Stimulated activated CD8-positive, alpha-beta memory T cell treated with anti-CD3 and anti-CD28 coated beads, Interleukin-4, amount 100 ng/mL, for 4 hours (primary cell): ENCODE measurements around the gene SNCB.

ENCODE experiments used
- DNase-seq, 2 donors: peaks; one replicate each; pipeline ENCODE4 v3.0.0-alpha.2; 2020; ENCODE audit warnings: low read depth in 2 of 2, low spot score in 1 of 2

SNCB gene

GRCh38 chr5:176644878-176645670 is 14.7 kb upstream of the SNCB start:
- DNase-seq: no peak

- DNase-seq: no peak
These were observed 14.0 kb upstream of the SNCB start for GRCh38 chr5:176644294-176644693.

- no peak for DNase-seq
These were observed 13.3 kb upstream of the SNCB start for GRCh38 chr5:176643491-176644219.

- no peak for DNase-seq
These were observed 12.5 kb upstream of the SNCB start for GRCh38 chr5:176642675-176643490.

- no peak for DNase-seq
These were observed 10.3 kb upstream of the SNCB start for GRCh38 chr5:176640616-176641015.

- no peak for DNase-seq
These were observed 9.6 kb upstream of the SNCB start for GRCh38 chr5:176639981-176640380.

- no peak for DNase-seq
These were observed 8.9 kb upstream of the SNCB start for GRCh38 chr5:176639208-176639607.

GRCh38 chr5:176638437-176638836 is 8.1 kb upstream of the SNCB start:
- no peak for DNase-seq

- no peak for DNase-seq
These were observed 7.2 kb upstream of the SNCB start for GRCh38 chr5:176637556-176637955.

- no peak for DNase-seq
These were observed 6.1 kb upstream of the SNCB start for GRCh38 chr5:176636426-176636825.

GRCh38 chr5:176633598-176633997 is 3.3 kb upstream of the SNCB start:
- DNase-seq: no peak

GRCh38 chr5:176632745-176633144 is 2.4 kb upstream of the SNCB start:
- no peak for DNase-seq

- no peak for DNase-seq
These were observed 1.3 kb upstream of the SNCB start for GRCh38 chr5:176631383-176632200.

- no peak for DNase-seq
These were observed 418 bp upstream of the SNCB start for GRCh38 chr5:176630681-176631222.

GRCh38 chr5:176629317-176629852 is 949 bp downstream of the SNCB start:
- DNase-seq: no peak

- DNase-seq: no peak
These were observed 1.7 kb downstream of the SNCB start for GRCh38 chr5:176628406-176629228.

GRCh38 chr5:176627582-176627981 is 2.8 kb downstream of the SNCB start:
- no peak for DNase-seq

- no peak for DNase-seq
These were observed 3.5 kb downstream of the SNCB start for GRCh38 chr5:176626876-176627236.
